Measurements from ENCODE around the gene BLACAT1.

BLACAT1 gene

DNA sequence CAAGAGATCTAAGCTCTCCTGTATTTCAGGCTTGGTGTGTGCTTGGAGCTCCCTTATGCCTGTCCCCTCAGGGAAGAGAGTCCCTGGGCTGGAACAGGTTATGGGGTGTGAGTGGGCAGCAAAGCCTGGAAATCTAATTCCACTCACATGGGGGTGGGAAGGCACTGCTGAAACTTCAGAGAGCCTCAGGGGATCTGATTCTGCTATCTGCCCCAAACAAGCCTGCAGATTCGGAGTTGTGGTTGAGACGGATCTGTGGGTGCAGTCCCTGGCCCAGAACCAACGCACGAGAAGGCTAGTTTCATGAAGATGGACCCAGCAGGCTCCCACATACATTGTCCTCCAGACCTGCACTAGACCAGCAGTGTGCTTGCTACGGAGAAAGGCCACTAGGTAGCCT, 2.9 kb downstream of the BLACAT1 start:
- TF ChIP-seq ZFX (IDR thresholded peaks at IDR 0.05; ENCODE audit: borderline replicate concordance): no peak
- TF ChIP-seq, protein P1, sequence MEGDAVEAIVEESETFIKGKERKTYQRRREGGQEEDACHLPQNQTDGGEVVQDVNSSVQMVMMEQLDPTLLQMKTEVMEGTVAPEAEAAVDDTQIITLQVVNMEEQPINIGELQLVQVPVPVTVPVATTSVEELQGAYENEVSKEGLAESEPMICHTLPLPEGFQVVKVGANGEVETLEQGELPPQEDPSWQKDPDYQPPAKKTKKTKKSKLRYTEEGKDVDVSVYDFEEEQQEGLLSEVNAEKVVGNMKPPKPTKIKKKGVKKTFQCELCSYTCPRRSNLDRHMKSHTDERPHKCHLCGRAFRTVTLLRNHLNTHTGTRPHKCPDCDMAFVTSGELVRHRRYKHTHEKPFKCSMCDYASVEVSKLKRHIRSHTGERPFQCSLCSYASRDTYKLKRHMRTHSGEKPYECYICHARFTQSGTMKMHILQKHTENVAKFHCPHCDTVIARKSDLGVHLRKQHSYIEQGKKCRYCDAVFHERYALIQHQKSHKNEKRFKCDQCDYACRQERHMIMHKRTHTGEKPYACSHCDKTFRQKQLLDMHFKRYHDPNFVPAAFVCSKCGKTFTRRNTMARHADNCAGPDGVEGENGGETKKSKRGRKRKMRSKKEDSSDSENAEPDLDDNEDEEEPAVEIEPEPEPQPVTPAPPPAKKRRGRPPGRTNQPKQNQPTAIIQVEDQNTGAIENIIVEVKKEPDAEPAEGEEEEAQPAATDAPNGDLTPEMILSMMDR (IDR thresholded peaks at IDR 0.05): no peak
- no peak overlapping the region for H3K27ac ChIP-seq

DNA sequence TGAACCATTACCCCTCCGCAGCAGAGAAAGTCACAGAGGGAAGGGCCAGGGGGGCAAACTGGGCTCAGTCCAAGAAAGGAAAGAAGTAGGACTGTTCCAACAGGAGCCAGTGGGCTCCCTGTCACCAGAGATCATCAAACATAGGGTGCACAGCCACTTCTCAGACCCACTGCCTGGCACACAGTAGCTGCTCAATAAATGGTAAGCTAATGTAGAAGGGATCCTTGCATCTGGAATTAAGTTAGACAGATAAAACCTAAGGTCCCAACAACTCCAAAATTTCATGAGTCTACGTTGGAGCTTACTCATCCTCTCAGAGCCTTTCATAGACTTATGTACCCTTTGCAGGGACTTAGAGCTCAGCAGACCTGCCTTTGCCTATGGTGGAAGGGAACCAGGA, 3.5 kb downstream of the BLACAT1 start:
- TF ChIP-seq, protein P1 (IDR thresholded peaks at IDR 0.05): no peak
- no peak for TF ChIP-seq ZFX (IDR thresholded peaks at IDR 0.05; ENCODE audit: borderline replicate concordance)
- H3K27ac ChIP-seq: no peak overlapping the region

DNA sequence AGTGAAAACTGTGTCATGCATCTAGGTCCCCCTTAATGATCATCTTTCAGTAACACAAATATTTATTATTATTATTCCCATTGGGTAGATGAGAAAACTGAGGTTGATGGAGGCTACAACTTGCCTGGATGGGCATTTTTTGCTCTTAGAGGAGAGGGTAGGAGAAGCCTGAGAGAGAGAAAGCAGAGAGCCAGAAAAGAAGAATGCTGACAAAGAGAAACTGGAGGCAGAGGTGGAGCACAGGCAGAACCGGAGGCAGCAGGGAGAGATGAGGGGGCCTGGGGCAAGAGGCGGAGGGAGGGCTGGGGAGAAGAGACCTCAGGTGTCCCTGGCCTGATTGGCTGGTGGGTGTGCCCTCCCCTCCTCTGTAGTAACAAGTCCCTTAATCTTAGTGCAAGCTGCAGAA, 4.1 kb downstream of the BLACAT1 start:
- no peak overlapping the region for H3K27ac ChIP-seq
- no peak for TF ChIP-seq ZFX (IDR thresholded peaks at IDR 0.05; ENCODE audit: borderline replicate concordance)
- TF ChIP-seq, protein P1 (IDR thresholded peaks at IDR 0.05): no peak

DNA sequence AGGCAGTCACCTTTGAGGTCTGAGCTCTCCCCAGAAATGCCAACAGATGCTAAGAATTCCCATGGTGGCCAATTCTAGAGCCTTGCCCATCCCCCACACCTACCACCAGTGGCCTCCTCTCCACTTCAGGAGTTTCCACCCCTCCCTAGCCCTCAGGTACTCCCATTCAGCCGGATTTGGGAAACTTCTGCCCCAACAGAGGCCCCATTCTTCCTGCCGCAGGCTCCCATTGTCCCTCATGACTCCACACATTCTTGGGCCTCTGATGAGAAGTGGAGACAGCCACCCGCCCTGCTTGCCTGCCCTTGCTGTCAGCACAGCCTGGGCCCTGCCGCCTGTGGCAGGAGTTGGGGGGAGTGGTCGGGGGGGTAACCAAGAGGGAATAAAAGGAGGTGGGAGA, 4.6 kb downstream of the BLACAT1 start:
- H3K27ac ChIP-seq: no peak overlapping the region
- no peak for TF ChIP-seq ZFX (IDR thresholded peaks at IDR 0.05; ENCODE audit: borderline replicate concordance)
- TF ChIP-seq, protein P1 (IDR thresholded peaks at IDR 0.05): no peak

DNA sequence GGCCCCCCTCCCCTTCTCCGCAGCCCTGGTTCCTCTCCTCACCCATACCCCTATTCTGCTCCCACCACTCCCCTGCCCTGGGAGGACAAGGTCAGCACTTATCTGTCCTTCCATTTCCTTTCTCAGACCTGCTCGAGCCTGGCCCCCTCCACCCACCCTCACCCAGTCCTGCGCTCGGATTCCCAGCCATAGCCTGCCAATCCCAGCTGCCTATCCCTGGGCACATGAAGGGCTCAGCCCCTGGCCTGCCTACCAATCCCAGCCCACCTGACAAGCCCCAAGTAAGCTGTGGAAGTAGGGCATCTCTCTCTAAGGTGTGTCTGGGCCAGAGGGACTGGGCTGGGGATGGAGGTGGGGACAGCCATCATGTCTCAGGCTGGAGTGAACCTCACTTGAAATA, 5.4 kb downstream of the BLACAT1 start:
- no peak overlapping the region for H3K27ac ChIP-seq
- no peak for TF ChIP-seq ZFX (IDR thresholded peaks at IDR 0.05; ENCODE audit: borderline replicate concordance)
- TF ChIP-seq, protein P1 (IDR thresholded peaks at IDR 0.05): no peak

DNA sequence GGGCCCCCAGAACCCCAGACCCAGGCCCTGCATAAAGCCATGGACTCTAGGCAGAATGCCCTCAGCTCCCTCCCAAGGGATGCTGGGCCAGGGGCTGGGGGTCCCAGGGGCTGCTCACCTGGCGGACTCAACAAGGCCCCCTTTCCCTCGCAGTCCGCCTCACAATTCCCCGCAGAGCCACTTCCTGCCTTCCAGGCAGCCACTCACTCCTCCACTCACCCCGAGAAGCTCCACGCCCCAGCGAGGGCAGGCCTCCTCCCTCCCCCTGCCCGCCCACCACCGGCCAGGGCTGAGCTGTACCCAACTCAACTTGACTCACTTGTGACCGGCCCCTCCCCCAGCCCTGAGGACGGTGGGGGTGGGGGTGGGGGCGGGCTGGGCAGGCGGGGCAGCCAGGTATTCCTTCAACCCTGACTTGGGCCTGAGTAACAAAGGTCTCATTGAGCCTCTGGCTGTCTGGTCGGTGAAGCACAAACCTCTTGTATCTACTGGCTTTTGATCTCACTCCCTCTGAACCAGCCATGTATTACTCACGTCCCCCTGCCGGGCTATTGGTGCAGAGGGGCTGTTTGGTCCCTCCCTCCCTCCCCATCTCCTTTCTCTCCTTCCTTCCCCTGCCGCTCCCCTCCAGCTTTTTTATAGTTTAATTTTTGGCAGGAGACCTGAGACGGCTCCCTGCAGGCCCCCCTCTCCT, 5.9 kb downstream of the BLACAT1 start:
- no peak overlapping the region for H3K27ac ChIP-seq
- no peak for TF ChIP-seq ZFX (IDR thresholded peaks at IDR 0.05; ENCODE audit: borderline replicate concordance)
- TF ChIP-seq, protein P1 (IDR thresholded peaks at IDR 0.05): no peak

DNA sequence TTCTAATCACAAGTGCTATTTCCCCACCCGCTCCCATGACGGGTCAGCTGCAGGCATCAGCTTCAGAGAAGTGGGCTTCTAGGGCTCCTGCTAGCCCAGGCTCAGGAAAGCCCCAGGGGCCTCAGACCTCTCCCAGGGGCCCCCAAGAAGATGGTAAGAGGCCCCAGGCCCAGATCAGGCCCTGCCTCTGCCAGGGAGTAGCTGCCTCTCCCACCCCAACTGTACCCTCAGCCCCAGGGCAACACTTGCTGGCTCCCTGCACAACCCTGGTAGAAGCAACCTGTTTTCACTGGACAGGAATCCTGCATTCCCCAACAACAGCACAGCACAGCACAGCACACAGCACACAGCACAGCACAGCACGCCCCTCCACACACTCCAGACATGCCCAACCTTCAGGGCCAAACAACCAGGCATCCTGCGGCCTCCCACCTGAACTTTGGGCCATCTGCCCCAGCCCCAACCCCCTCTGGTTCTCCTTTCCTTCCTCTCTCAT, 6.5 kb downstream of the BLACAT1 start:
- H3K27ac ChIP-seq: no peak overlapping the region
- TF ChIP-seq, protein P1 (IDR thresholded peaks at IDR 0.05): no peak
- TF ChIP-seq ZFX (IDR thresholded peaks at IDR 0.05; ENCODE audit: borderline replicate concordance): no peak

Measured in 22Rv1 (cell line).